Panc1 (cell line): ENCODE measurements around the gene GRHPR.

Experiments
- CTCF ChIP-seq: fragments of 450-650 bp; IDR thresholded peaks from 2 replicates; pipeline ENCODE4 v1.5.1; 2017; ENCODE audit warnings: mild to moderate bottlenecking
- POLR2AphosphoS5 ChIP-seq: IDR thresholded peaks from 2 replicates; pipeline ENCODE4 v1.6.1; 2012; ENCODE audit warnings: mild to moderate bottlenecking, low read depth, low read length, moderate library complexity
- REST ChIP-seq, 2 experiments: IDR thresholded peaks; 2 replicates each; pipeline ENCODE4 v1.6.1; 2011 to 2012; ENCODE audit warnings: low read depth in 2 of 2, control low read depth in 1 of 2, low read length in 1 of 2, mild to moderate bottlenecking in 1 of 2, moderate library complexity in 1 of 2; ENCODE audit not compliant: insufficient read depth in 1 of 2
- TCF7L2 ChIP-seq: IDR thresholded peaks from 2 replicates; pipeline ENCODE4 v1.6.1; 2011; ENCODE audit warnings: mild to moderate bottlenecking, low read depth, low read length, inconsistent platforms

GRCh38 chr9:37408933-37409710, 13.4 kb upstream of the GRHPR start:
- TF ChIP-seq CTCF (no peak), POLR2AphosphoS5 (no peak), REST (IDR thresholded peaks at IDR 0.05; ENCODE audit: insufficient read depth in 1 of 2, low read depth in 2 of 2, low read length in 1 of 2) (no peak), TCF7L2 (no peak)
